Liver (tissue), 9 donors: Measurements from ENCODE around the gene GPR137C. TPM values are rescaled to one million over a fixed set of nuclear protein-coding genes. Genes with fewer than 3 reads are reported as not detected.

ENCODE experiments used
- DNase-seq: peaks from one replicate; pipeline ENCODE4 v3.0.0-alpha.2; 2017; ENCODE audit warnings: low spot score
- H3K27ac ChIP-seq, 2 donors: one replicate each; pipeline ENCODE4 v1.7.0; 2013; ENCODE audit warnings: inconsistent platforms in 2 of 2, low read length in 2 of 2, control low read depth in 1 of 2, low read depth in 1 of 2, mild to moderate bottlenecking in 1 of 2
- H3K27me3 ChIP-seq, 4 donors: one replicate each; pipeline versions ENCODE4 v1.6.1 to v1.7.0; 2013; ENCODE audit warnings: low read length in 3 of 4, inconsistent platforms in 1 of 4, mild to moderate bottlenecking in 1 of 4, moderate library complexity in 1 of 4; ENCODE audit not compliant: control insufficient read depth in 4 of 4, insufficient read depth in 4 of 4
- H3K36me3 ChIP-seq, 4 donors: one replicate each; pipeline versions ENCODE4 v1.6.1 to v1.7.0; 2013; ENCODE audit warnings: low read length in 3 of 4, mild to moderate bottlenecking in 3 of 4, low read depth in 1 of 4, moderate library complexity in 1 of 4; ENCODE audit not compliant: control insufficient read depth in 4 of 4, insufficient read depth in 3 of 4
- H3K4me1 ChIP-seq, 4 donors: one replicate each; pipeline versions ENCODE4 v1.6.1 to v1.7.0; 2013; ENCODE audit warnings: low read length in 3 of 4, mild to moderate bottlenecking in 3 of 4, moderate library complexity in 1 of 4; ENCODE audit not compliant: control insufficient read depth in 4 of 4, insufficient read depth in 4 of 4
- H3K4me3 ChIP-seq, 3 donors: one replicate each; pipeline versions ENCODE4 v1.6.1 to v1.7.0; 2013; ENCODE audit warnings: low read length in 3 of 3, control low read depth in 1 of 3, low read depth in 1 of 3, mild to moderate bottlenecking in 1 of 3
- H3K9ac ChIP-seq, 2 donors: one replicate each; pipeline ENCODE4 v1.7.0; 2013; ENCODE audit warnings: low read length in 2 of 2, mild to moderate bottlenecking in 2 of 2, moderate library complexity in 2 of 2, control low read depth in 1 of 2, low read depth in 1 of 2
- H3K9me3 ChIP-seq, 4 donors: one replicate each; pipeline versions ENCODE4 v1.6.1 to v1.7.0; 2013; ENCODE audit warnings: low read length in 3 of 4; ENCODE audit not compliant: control insufficient read depth in 4 of 4
- ATF3 ChIP-seq: IDR thresholded peaks from 2 replicates; pipeline ENCODE4 v1.6.1; 2016; ENCODE audit warnings: antibody characterized with exemption
- CTCF ChIP-seq: fragments of 150-350 bp; IDR thresholded peaks from 2 replicates; pipeline ENCODE4 v1.5.1; 2017; ENCODE audit warnings: improper control_type of control experiment, low read depth, low read length; ENCODE audit not compliant: missing input control
- EGR1 ChIP-seq, 2 donors: IDR thresholded peaks; 2 replicates each; pipeline ENCODE4 v1.6.1; 2016 to 2018; ENCODE audit warnings: antibody characterized with exemption in 2 of 2, low read depth in 2 of 2
- FOXA1 ChIP-seq: IDR thresholded peaks from 2 replicates; pipeline ENCODE4 v1.6.1; 2016; ENCODE audit warnings: antibody characterized with exemption
- FOXA2 ChIP-seq: IDR thresholded peaks from 2 replicates; pipeline ENCODE4 v1.6.1; 2016; ENCODE audit warnings: antibody characterized with exemption
- GABPA ChIP-seq, 2 donors: IDR thresholded peaks in 1 of 2; conservative IDR thresholded peaks in 1 of 2; 2 replicates each; pipeline ENCODE4 v1.6.1; 2016; ENCODE audit warnings: antibody characterized with exemption in 2 of 2, mild to moderate bottlenecking in 1 of 2, moderate library complexity in 1 of 2
- HNF4A ChIP-seq, 2 donors: conservative IDR thresholded peaks; 2 replicates each; pipeline ENCODE4 v1.6.1; 2016; ENCODE audit warnings: antibody characterized with exemption in 2 of 2, mild to moderate bottlenecking in 2 of 2
- HNF4G ChIP-seq: IDR thresholded peaks from 2 replicates; pipeline ENCODE4 v1.6.1; 2016; ENCODE audit warnings: antibody characterized with exemption
- JUND ChIP-seq, 2 donors: IDR thresholded peaks; 2 replicates each; pipeline ENCODE4 v1.6.1; 2016; ENCODE audit warnings: antibody characterized with exemption in 2 of 2
- MAX ChIP-seq: IDR thresholded peaks from 2 replicates; pipeline ENCODE4 v1.6.1; 2016; ENCODE audit warnings: antibody characterized with exemption
- NR2F2 ChIP-seq: IDR thresholded peaks from 2 replicates; pipeline ENCODE4 v1.6.1; 2016; ENCODE audit warnings: antibody characterized with exemption
- RAD21 ChIP-seq, 2 donors: IDR thresholded peaks; 2 replicates each; pipeline ENCODE4 v1.6.1; 2016; ENCODE audit warnings: antibody characterized with exemption in 2 of 2, mild to moderate bottlenecking in 2 of 2
- REST ChIP-seq: IDR thresholded peaks from 2 replicates; pipeline ENCODE4 v1.6.1; 2016; ENCODE audit warnings: antibody characterized with exemption, mild to moderate bottlenecking
- RXRA ChIP-seq, 2 donors: IDR thresholded peaks; 2 replicates each; pipeline ENCODE4 v1.6.1; 2017 to 2018; ENCODE audit warnings: antibody characterized with exemption in 2 of 2, mild to moderate bottlenecking in 1 of 2
- SP1 ChIP-seq: IDR thresholded peaks from 2 replicates; pipeline ENCODE4 v1.6.1; 2018; ENCODE audit warnings: antibody characterized with exemption, mild to moderate bottlenecking
- TAF1 ChIP-seq: conservative IDR thresholded peaks from 2 replicates; pipeline ENCODE4 v1.6.1; 2016; ENCODE audit warnings: antibody characterized with exemption, mild to moderate bottlenecking
- YY1 ChIP-seq: IDR thresholded peaks from 2 replicates; pipeline ENCODE4 v1.6.1; 2016; ENCODE audit warnings: antibody characterized with exemption, mild to moderate bottlenecking
- ZBTB33 ChIP-seq: IDR thresholded peaks from 2 replicates; pipeline ENCODE4 v1.6.1; 2016; ENCODE audit warnings: antibody characterized with exemption
- WGBS: extraction: QIAGEN DNeasy Blood & Tissue Kit; methylation state at CpG from one replicate; pipeline ENCODE4 v1.1.7; 2013; 5-methylcytosine and 5-hydroxymethylcytosine counted together
- polyA plus RNA-seq, 2 donors: library from polyadenylated mRNA; stranded (reverse) in 1 of 2; unstranded in 1 of 2; fragments of 200-250 nt in 1 of 2; fragments of >200 nt in 1 of 2; fragmentation: Nextera tagmentation in 1 of 2; extraction: Ambion mirVana in 1 of 2; gene quantifications; one replicate each; pipeline versions ENCODE4 v1.2.1 to v1.2.3, GENCODE V29; 2013 to 2015
- total RNA-seq, 2 donors: library from RNA; depleted of rRNA; stranded (reverse); fragments of >200 nt; gene quantifications; one replicate each; pipeline ENCODE4 v1.2.3, GENCODE V29; 2014
- donor health status: healthy.
- donor health status: healthy.
- donor health status: healthy.
- donor health status: healthy.
- donor health status: healthy.

Gene GPR137C
- total and polyA plus RNA-seq, 4 donors = 0.14 to 1.3 (median 0.33) TPM

- no peak overlapping the region for H3K9ac ChIP-seq
- TF ChIP-seq CTCF = no peak
- no peak for TF ChIP-seq YY1
- no peak for TF ChIP-seq MAX
- TF ChIP-seq EGR1 (IDR thresholded peaks at IDR 0.05; ENCODE audit: low read depth in 2 of 2) = no peak
- TF ChIP-seq HNF4G = no peak
- TF ChIP-seq ATF3 = no peak
- TF ChIP-seq SP1 = no peak
- no peak for TF ChIP-seq REST
- TF ChIP-seq FOXA1 = no peak
- TF ChIP-seq HNF4A (conservative IDR thresholded peaks at IDR 0.05) = no peak
- TF ChIP-seq FOXA2 = no peak
- TF ChIP-seq RXRA (IDR thresholded peaks at IDR 0.05) = no peak
- no peak for TF ChIP-seq JUND (IDR thresholded peaks at IDR 0.05)
- no peak for TF ChIP-seq RAD21 (IDR thresholded peaks at IDR 0.05)
- TF ChIP-seq TAF1 = no peak
- no peak for TF ChIP-seq NR2F2
- no peak for TF ChIP-seq GABPA (IDR thresholded peaks at IDR 0.05 in 1 of 2, conservative IDR thresholded peaks at IDR 0.05 in 1 of 2)
- no peak for TF ChIP-seq ZBTB33
- H3K27me3 ChIP-seq = no peaks in the 10 kb centered on the region
- no peak for DNase-seq
- no peak overlapping the region for H3K4me3 ChIP-seq
- peaks cover 6 to 36% (median 18%) of the 10 kb centered on the region in 4 donors for H3K36me3 ChIP-seq
- H3K9me3 ChIP-seq = no peaks in the 10 kb centered on the region
- no peaks in the 10 kb centered on the region for H3K4me1 ChIP-seq
- no peak overlapping the region for H3K27ac ChIP-seq
These were observed 21.2 kb upstream of the GPR137C start for GRCh38 chr14:52531481-52531880.

- H3K27ac ChIP-seq = no peak overlapping the region
- H3K4me3 ChIP-seq = no peak overlapping the region
- no peaks in the 10 kb centered on the region for H3K4me1 ChIP-seq
- no peak overlapping the region for H3K9ac ChIP-seq
- DNase-seq = no peak
- H3K9me3 ChIP-seq = no peaks in the 10 kb centered on the region
- no peaks in the 10 kb centered on the region for H3K27me3 ChIP-seq
- 96% methylated on average over 3 of the region's 3 CpGs for WGBS
- peaks cover 9 to 37% (median 20%) of the 10 kb centered on the region in 4 donors for H3K36me3 ChIP-seq
- no peak for TF ChIP-seq JUND (IDR thresholded peaks at IDR 0.05)
- no peak for TF ChIP-seq YY1
- no peak for TF ChIP-seq RAD21 (IDR thresholded peaks at IDR 0.05)
- TF ChIP-seq CTCF = no peak
- TF ChIP-seq ZBTB33 = no peak
- no peak for TF ChIP-seq FOXA1
- no peak for TF ChIP-seq TAF1
- TF ChIP-seq FOXA2 = no peak
- no peak for TF ChIP-seq RXRA (IDR thresholded peaks at IDR 0.05)
- TF ChIP-seq MAX = no peak
These were observed 16.4 kb upstream of the GPR137C start for GRCh38 chr14:52536269-52536668.
